Gastroesophageal sphincter (tissue), 4 donors: ENCODE data around the gene BEGAIN. TPM values are rescaled to one million over a fixed set of nuclear protein-coding genes. Genes with fewer than 3 reads are reported as not detected.

Experiments used
- ATAC-seq: fragments of 150-250 bp; one replicate; pipeline ENCODE4 v1.9.1; 2016; ENCODE audit warnings: mild to moderate bottlenecking, moderate library complexity
- H3K27ac ChIP-seq, 4 donors: fragments of 200-600 bp; sonication (generic) in 3 of 4; 1 replicate in 3 of 4; 2 replicates in 1 of 4; pipeline ENCODE4 v1.5.1; 2016 to 2019
- H3K27me3 ChIP-seq: fragments of 200-600 bp; sonication (generic); one replicate; pipeline ENCODE4 v1.5.1; 2019
- H3K36me3 ChIP-seq, 2 donors: fragments of 200-600 bp; sonication (generic); one replicate each; pipeline ENCODE4 v1.5.1; 2019; ENCODE audit warnings: control low read depth in 1 of 2
- H3K4me1 ChIP-seq, 3 donors: fragments of 200-600 bp; sonication (generic); 1 replicate in 2 of 3; 2 replicates in 1 of 3; pipeline ENCODE4 v1.5.1; 2016 to 2019; ENCODE audit warnings: control low read depth in 2 of 3
- H3K4me3 ChIP-seq, 2 donors: fragments of 200-600 bp; sonication (generic); one replicate each; pipeline ENCODE4 v1.5.1; 2019; ENCODE audit warnings: mild to moderate bottlenecking in 1 of 2, moderate library complexity in 1 of 2
- H3K9me3 ChIP-seq, 3 donors: fragments of 200-600 bp; sonication (generic); one replicate each; pipeline ENCODE4 v1.5.1; 2017 to 2019; ENCODE audit warnings: control low read depth in 2 of 3
- CTCF ChIP-seq, 4 experiments: fragments of 200-600 bp in 2 of 4; fragments of 450-650 bp in 2 of 4; sonication (generic) in 1 of 4; IDR thresholded peaks; one replicate each; pipeline ENCODE4 v1.5.1; 2017 to 2019; ENCODE audit warnings: antibody characterized with exemption in 4 of 4, mild to moderate bottlenecking in 2 of 4, moderate library complexity in 2 of 4
- EP300 ChIP-seq: sonication (generic); formaldehyde crosslinking; IDR thresholded peaks from one replicate; pipeline ENCODE4 v1.6.1; 2017; ENCODE audit warnings: antibody characterized with exemption, mild to moderate bottlenecking
- POLR2A ChIP-seq, 2 donors: fragments of 450-650 bp; IDR thresholded peaks; one replicate each; pipeline ENCODE4 v1.6.1; 2017; ENCODE audit warnings: antibody characterized with exemption in 2 of 2, mild to moderate bottlenecking in 2 of 2, moderate library complexity in 1 of 2
- POLR2AphosphoS5 ChIP-seq: sonication (generic); formaldehyde crosslinking; IDR thresholded peaks from one replicate; pipeline ENCODE4 v1.6.1; 2017; ENCODE audit warnings: antibody characterized with exemption
- WGBS, 2 donors: methylation state at CpG; one replicate each; pipeline ENCODE4 v1.1.5; 2018; ENCODE audit warnings: low coverage in 1 of 2; 5-methylcytosine and 5-hydroxymethylcytosine counted together
- total RNA-seq, 4 donors: library from RNA; depleted of rRNA; stranded (reverse); fragments of >200 nt; gene quantifications; one replicate each; pipeline ENCODE4 v1.1.0, GENCODE V29; 2016

Gene BEGAIN
- total RNA-seq, 4 donors from 2014 or later = 3.9 to 5.6 (median 4.2) TPM

- no peaks in the 10 kb centered on the region for H3K36me3 ChIP-seq
- whole genome bisulfite sequencing, 2 donors = no CpG with 5 or more reads among the region's 3 CpGs
- H3K4me1 ChIP-seq = peaks cover 0 to 22% (median 5%) of the 10 kb centered on the region in 3 donors
- peaks cover 65% of the 10 kb centered on the region for H3K27me3 ChIP-seq
- ATAC-seq = no peak
- H3K4me3 ChIP-seq = no peak overlapping the region
- H3K9me3 ChIP-seq = no peaks in the 10 kb centered on the region
- TF ChIP-seq EP300 = no peak
- TF ChIP-seq POLR2A (IDR thresholded peaks at IDR 0.05) = no peak
- TF ChIP-seq POLR2AphosphoS5 = no peak
- TF ChIP-seq CTCF (IDR thresholded peaks at IDR 0.05) = no peak
- no peak overlapping the region for H3K27ac ChIP-seq
These were observed 14.7 kb downstream of the BEGAIN start for GRCh38 chr14:100572543-100572942.

GRCh38 chr14:100571837-100572236 lies 15.4 kb downstream of the BEGAIN start:
- peaks cover 0 to 29% (median 7%) of the 10 kb centered on the region in 3 donors for H3K4me1 ChIP-seq
- TF ChIP-seq CTCF (IDR thresholded peaks at IDR 0.05) = no peak
- no peak for TF ChIP-seq POLR2AphosphoS5
- no peak for TF ChIP-seq POLR2A (IDR thresholded peaks at IDR 0.05)
- TF ChIP-seq EP300 = no peak
- ATAC-seq = no peak
- H3K9me3 ChIP-seq = no peaks in the 10 kb centered on the region
- H3K27me3 ChIP-seq = peaks cover 72% of the 10 kb centered on the region
- H3K27ac ChIP-seq = no peak overlapping the region
- H3K36me3 ChIP-seq = no peaks in the 10 kb centered on the region
- H3K4me3 ChIP-seq = no peak overlapping the region
- WGBS, 2 donors = no CpG with 5 or more reads among the region's 16 CpGs

GRCh38 chr14:100570726-100571454 lies 16.3 kb downstream of the BEGAIN start:
- Histone ChIP-seq H3K9me3 (no peaks in the 10 kb centered on the region), H3K36me3 (no peaks in the 10 kb centered on the region), H3K4me1 (peaks cover 0 to 37% (median 10%) of the 10 kb centered on the region in 3 donors), H3K4me3 (no peak overlapping the region), H3K27ac (no peak overlapping the region), H3K27me3 (peaks cover 81% of the 10 kb centered on the region)
- no peak for TF ChIP-seq CTCF (IDR thresholded peaks at IDR 0.05)
- TF ChIP-seq POLR2AphosphoS5 = no peak
- no peak for TF ChIP-seq POLR2A (IDR thresholded peaks at IDR 0.05)
- TF ChIP-seq EP300 = no peak
- 81 to 95% methylated on average over 5 to 7 of the region's 23 CpGs for WGBS, 2 donors
- ATAC-seq = no peak

GRCh38 chr14:100569734-100570286 lies 17.4 kb downstream of the BEGAIN start:
- H3K4me1 ChIP-seq = peaks cover 0 to 37% (median 10%) of the 10 kb centered on the region in 3 donors
- H3K36me3 ChIP-seq = no peaks in the 10 kb centered on the region
- H3K4me3 ChIP-seq = peak overlapping the region in 1 of 2 donors; percentile 69
- WGBS, 2 donors = 40 to 58% methylated on average over 3 to 8 of the region's 14 CpGs
- H3K9me3 ChIP-seq = no peaks in the 10 kb centered on the region
- no peak overlapping the region for H3K27ac ChIP-seq
- peaks cover 88% of the 10 kb centered on the region for H3K27me3 ChIP-seq
- TF ChIP-seq EP300 (no peak), POLR2AphosphoS5 (no peak), CTCF (IDR thresholded peaks at IDR 0.05) (no peak), POLR2A (IDR thresholded peaks at IDR 0.05) (no peak)
- no peak for ATAC-seq
